CD4-positive, alpha-beta T cell treated with Interleukin-2 at 100 ng/mL for 4 hours (primary cell): Measurements from ENCODE around the gene EXOSC2.

Experiments used
- DNase-seq: peaks from one replicate; pipeline ENCODE4 v3.0.0-alpha.2; 2020; ENCODE audit warnings: low spot score

Gene EXOSC2

GRCh38 chr9:130698514-130698913 lies 4.9 kb downstream of the EXOSC2 start:
- no peak for DNase-seq

- DNase-seq: no peak
These were observed 5.5 kb downstream of the EXOSC2 start for GRCh38 chr9:130699047-130699446.

GRCh38 chr9:130701059-130702022 lies 7.8 kb downstream of the EXOSC2 start:
- peak; percentile 67 for DNase-seq

- no peak for DNase-seq
These were observed 9.9 kb downstream of the EXOSC2 start for GRCh38 chr9:130703501-130703900.

- peak; percentile 75 for DNase-seq
These were observed 13.8 kb downstream of the EXOSC2 start for GRCh38 chr9:130707225-130707976.

GRCh38 chr9:130710822-130711352 lies 17.3 kb downstream of the EXOSC2 start:
- DNase-seq: no peak

GRCh38 chr9:130711469-130711868 lies 17.9 kb downstream of the EXOSC2 start:
- no peak for DNase-seq

- DNase-seq: peak; percentile 96
These were observed 19.1 kb downstream of the EXOSC2 start for GRCh38 chr9:130712564-130713285.

GRCh38 chr9:130713286-130713960 lies 19.8 kb downstream of the EXOSC2 start:
- no peak for DNase-seq

GRCh38 chr9:130714586-130715110 lies 21.1 kb downstream of the EXOSC2 start:
- DNase-seq: no peak

- no peak for DNase-seq
These were observed 21.7 kb downstream of the EXOSC2 start for GRCh38 chr9:130715270-130715669.

- DNase-seq: no peak
These were observed 25.0 kb downstream of the EXOSC2 start for GRCh38 chr9:130718562-130718961.

GRCh38 chr9:130720762-130721161 lies 27.2 kb downstream of the EXOSC2 start:
- no peak for DNase-seq

- DNase-seq: no peak
These were observed 35.1 kb downstream of the EXOSC2 start for GRCh38 chr9:130728721-130729120.

GRCh38 chr9:130729145-130729544 lies 35.6 kb downstream of the EXOSC2 start:
- DNase-seq: no peak

- DNase-seq: no peak
These were observed 37.8 kb downstream of the EXOSC2 start for GRCh38 chr9:130731355-130731754.

- no peak for DNase-seq
These were observed 38.6 kb downstream of the EXOSC2 start for GRCh38 chr9:130732136-130732535.

GRCh38 chr9:130732793-130733221 lies 39.2 kb downstream of the EXOSC2 start:
- DNase-seq: no peak

- no peak for DNase-seq
These were observed 42.0 kb downstream of the EXOSC2 start for GRCh38 chr9:130735566-130735965.

GRCh38 chr9:130736834-130737233 lies 43.3 kb downstream of the EXOSC2 start:
- no peak for DNase-seq

- no peak for DNase-seq
These were observed 44.7 kb downstream of the EXOSC2 start for GRCh38 chr9:130738281-130738680.
